Liver (tissue), 3 donors: Measurements from ENCODE around the gene SGSH.

Source experiments
- EGR1 ChIP-seq, 2 donors: IDR thresholded peaks; 2 replicates each; pipeline ENCODE4 v1.6.1; 2016 to 2018; ENCODE audit warnings: antibody characterized with exemption in 2 of 2, low read depth in 2 of 2
- RAD21 ChIP-seq, 2 donors: IDR thresholded peaks; 2 replicates each; pipeline ENCODE4 v1.6.1; 2016; ENCODE audit warnings: antibody characterized with exemption in 2 of 2, mild to moderate bottlenecking in 2 of 2
- TF ChIP-seq, protein P1 (sequence below): fragments of 150-350 bp; IDR thresholded peaks from 2 replicates; pipeline ENCODE4 v1.5.1; 2017; ENCODE audit warnings: improper control_type of control experiment, low read depth, low read length; ENCODE audit not compliant: missing input control
- donor health status: healthy.
- donor health status: healthy.

- no peak for TF ChIP-seq EGR1 (IDR thresholded peaks at IDR 0.05; ENCODE audit: low read depth in 2 of 2)
- no peak for TF ChIP-seq RAD21 (IDR thresholded peaks at IDR 0.05)
- TF ChIP-seq, protein P1, sequence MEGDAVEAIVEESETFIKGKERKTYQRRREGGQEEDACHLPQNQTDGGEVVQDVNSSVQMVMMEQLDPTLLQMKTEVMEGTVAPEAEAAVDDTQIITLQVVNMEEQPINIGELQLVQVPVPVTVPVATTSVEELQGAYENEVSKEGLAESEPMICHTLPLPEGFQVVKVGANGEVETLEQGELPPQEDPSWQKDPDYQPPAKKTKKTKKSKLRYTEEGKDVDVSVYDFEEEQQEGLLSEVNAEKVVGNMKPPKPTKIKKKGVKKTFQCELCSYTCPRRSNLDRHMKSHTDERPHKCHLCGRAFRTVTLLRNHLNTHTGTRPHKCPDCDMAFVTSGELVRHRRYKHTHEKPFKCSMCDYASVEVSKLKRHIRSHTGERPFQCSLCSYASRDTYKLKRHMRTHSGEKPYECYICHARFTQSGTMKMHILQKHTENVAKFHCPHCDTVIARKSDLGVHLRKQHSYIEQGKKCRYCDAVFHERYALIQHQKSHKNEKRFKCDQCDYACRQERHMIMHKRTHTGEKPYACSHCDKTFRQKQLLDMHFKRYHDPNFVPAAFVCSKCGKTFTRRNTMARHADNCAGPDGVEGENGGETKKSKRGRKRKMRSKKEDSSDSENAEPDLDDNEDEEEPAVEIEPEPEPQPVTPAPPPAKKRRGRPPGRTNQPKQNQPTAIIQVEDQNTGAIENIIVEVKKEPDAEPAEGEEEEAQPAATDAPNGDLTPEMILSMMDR, result no peak
These were observed 17.9 kb downstream of the SGSH start for GRCh38 chr17:80202197-80202596.
